Erythroblast (primary cell): Measurements from ENCODE around the gene TARP.

ENCODE experiments used
- GATA1 ChIP-seq: IDR thresholded peaks from 2 replicates; pipeline ENCODE4 v1.6.1; 2011; ENCODE audit warnings: low read depth, mild to moderate bottlenecking, control low read depth, low read length, moderate library complexity
- POLR2A ChIP-seq: IDR thresholded peaks from 2 replicates; pipeline ENCODE4 v1.6.1; 2011; ENCODE audit warnings: mild to moderate bottlenecking, low read length

- TF ChIP-seq POLR2A: no peak
- TF ChIP-seq GATA1: no peak
Observed at GRCh38 chr7:38311329-38311937, 38.0 kb upstream of the TARP start.
